Suppressor macrophage treated with lipopolysaccharide for 4 hours (primary cell): ENCODE data around the gene RBFOX2.
"Not testable (repeated sequence)": the region's sequence is repeated elsewhere in the genome, so short reads cannot be mapped to it uniquely, and the experiment has no call there.

Source experiments
- DNase-seq: peaks from one replicate; pipeline ENCODE4 v3.0.0-alpha.2; 2020

The RBFOX2 gene, protein sequence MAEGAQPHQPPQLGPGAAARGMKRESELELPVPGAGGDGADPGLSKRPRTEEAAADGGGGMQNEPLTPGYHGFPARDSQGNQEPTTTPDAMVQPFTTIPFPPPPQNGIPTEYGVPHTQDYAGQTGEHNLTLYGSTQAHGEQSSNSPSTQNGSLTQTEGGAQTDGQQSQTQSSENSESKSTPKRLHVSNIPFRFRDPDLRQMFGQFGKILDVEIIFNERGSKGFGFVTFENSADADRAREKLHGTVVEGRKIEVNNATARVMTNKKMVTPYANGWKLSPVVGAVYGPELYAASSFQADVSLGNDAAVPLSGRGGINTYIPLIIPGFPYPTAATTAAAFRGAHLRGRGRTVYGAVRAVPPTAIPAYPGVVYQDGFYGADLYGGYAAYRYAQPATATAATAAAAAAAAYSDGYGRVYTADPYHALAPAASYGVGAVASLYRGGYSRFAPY

DNA sequence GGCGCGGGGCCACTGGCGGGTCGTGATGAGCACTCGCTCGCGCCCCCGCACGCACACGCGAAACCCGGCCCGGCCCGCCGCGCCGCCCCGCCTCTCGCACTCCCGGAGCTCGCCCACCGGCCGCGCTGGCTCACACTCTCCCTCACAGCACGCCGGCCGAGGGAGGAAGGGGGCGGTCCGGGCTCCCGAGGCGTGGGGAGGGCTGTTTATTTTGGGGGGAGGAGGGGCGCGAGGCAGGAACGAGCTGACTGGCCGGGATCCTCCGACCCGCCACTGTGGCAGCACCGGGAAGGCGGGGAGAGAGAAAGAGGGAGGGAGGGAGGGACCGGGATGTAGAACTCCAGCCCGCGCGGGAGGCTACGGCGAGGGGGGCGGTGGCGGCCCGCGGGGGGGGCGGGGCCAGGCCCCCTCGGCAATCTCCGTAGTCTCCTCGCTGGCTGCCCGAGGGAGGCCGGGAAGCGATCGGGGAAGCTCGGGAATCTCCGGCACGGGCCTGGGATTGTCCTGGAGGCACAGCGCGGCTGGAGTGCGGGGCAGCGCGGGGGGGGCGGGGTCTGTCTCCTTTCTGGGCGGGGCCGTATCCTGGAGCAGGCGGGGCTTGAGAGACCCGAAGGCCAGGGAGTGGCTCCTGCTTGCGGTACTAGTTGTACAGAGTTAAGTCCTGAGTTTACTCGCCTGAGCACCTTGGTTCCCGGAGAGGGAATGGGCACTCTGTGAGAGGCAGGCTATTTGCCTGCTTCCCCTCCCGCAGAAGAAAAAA lies at the start of gene RBFOX2:
Gene RBFOX2, minus strand, starts transcription at position 179 of the 760 bp plus-strand sequence. CDS start 399 bp downstream, outside the sequence.
- DNase-seq = peak; percentile 85

DNA sequence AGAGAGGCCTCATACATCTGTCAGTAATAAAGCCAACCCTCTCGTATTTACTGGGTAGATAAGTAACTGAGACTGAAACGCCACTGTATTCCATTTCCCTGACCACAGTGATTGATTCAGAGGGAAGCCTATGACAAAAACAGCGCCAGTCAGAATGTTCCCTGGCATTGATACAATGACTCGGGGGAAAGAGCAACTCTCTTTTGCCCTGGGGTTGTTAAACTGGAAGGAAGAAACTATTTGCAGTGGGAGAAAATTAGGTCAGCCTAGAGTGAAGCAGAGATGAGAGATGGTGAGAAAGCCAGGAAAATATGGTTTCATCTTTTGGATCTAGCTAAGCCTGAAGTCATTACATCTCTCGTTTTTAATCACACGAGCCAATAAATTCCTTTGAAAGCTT lies 48.6 kb upstream of the RBFOX2 start:
- no peak for DNase-seq

DNA sequence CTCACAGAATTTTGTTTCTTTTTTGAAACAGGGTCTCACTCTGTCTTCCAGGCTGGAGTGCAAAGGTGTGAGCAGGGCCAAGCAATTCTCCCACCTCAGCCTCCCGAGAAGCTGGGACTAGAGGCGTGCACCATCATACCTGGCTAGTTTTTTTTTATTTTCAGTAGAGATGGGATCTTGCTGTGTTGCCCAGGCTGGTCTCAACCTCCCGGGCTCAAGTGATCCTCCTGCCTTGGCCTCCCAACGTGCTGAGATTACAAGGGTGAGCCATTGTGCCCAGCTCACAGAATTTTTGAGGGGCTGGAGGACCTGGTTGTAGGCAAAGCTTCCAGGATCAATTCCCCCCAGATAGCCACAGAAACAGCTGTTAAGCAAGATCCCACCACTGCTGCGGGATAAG lies 47.1 kb upstream of the RBFOX2 start:
- DNase-seq = no peak

DNA sequence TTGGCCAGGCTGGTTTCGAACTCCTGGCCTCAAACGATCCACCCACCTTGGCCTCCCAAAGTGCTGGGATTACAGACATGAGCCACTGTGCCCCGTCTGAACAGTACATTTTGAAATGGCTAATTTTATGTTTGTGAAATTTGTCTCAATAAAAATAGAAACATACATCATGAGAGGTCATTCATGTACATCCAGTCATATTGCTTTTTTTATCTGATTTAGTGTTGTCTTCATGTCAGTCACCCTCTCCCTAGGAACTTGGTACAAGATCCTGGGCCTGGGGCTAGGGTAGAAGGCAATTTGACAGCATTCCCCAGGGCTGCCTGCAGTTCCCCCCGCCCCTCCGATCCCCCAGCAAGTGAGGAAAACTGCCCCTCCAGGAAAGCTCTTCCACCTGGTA lies 46.6 kb upstream of the RBFOX2 start:
- DNase-seq = no peak

DNA sequence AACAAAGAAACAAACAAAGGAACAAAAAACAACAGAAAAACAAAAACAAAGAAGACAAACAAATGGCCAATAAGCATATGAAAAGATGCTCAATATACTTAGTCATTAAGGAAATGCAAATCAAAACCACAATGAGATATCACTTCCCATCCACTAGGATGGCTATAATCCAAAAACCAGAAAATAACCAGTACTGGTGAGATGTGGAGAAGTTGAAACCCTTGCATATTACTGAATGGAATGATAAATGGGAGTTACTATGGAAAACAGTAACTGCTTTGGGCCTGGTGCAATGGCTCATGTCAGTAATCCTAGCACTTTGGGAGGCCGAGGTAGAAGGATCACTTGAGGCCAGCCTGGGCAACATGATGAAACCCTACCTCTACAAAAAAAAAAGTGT lies 44.9 kb upstream of the RBFOX2 start:
- DNase-seq = no peak

DNA sequence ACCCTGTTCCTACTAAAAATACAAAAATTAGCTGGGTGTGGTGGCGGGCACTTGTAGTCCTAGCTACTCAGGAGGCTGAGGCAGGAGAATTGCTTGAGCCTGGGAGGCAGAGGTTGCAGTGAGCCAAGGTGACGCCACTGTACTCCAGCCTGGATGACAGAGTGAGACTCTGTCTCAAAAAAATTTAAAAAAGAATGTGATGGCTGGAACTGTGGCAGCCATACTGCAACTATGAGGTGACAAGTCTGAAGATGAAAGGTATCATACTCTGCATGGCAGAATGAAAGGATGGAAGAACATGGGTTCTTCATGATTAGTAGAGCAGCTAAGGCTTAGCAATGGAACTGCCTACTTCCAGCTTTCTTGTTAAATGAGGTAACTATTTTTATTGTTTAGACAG lies 42.0 kb upstream of the RBFOX2 start:
- not testable (repeated sequence) for DNase-seq

DNA sequence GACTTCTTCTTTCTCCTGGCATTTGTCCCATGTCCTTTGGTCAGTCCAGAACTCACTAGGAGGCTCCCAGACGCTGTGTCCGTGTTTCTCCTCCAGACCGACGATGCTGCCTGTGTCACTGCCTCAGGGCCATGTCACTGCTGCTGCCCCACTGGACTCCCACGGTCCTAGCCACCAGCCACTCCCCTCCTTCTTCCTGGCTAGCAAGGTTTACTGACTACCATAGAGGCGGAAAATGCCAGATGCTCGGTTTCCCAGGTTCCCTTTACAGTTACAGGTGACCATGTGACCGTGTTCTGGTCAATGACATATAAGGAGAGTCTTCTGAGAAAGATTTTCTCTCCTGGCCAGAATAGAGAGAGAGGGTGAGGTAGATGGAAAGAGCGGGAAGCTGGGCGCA lies 40.7 kb upstream of the RBFOX2 start:
- no peak for DNase-seq

DNA sequence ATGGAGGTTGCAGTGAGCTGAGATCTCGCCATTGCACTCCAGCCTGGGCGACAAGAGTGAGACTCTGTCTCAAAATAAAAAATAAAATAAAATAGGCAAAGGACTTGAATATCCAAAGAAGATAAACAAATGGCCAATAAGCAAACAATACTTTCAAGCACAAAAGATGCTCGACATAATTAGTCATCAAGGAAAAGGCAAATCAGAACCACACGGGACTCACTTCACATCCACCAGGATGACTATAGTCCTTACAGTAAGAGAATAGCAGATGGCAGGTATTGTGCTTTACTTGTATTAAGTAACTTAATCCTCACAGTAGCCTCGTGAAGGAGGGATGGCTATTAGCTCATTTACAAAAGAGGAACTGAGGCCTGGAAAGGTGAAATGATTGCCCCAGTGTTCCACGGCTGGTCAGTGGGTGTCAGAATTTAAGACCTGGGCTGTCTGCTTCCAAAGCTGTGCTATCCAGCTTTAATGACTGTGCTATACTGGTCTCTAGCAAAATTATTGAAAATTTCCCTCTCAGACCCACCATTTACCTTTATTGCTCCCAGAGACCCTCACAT lies 40.2 kb upstream of the RBFOX2 start:
- no peak for DNase-seq

DNA sequence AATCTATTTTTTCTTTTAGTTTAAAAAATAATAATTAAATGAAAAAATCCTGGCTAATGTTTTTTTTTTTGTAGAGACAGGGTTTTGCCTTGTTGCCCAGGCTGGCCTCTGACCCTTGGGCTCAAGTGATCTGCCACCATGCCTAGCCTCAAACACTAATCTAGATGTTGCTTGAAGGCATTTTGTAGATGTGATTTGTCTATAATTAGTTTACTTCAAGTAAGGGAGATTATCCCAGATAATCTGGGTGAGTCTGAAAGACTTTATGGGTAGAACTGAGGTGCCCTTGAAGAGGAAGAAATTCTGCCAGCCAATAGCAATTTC lies 38.6 kb upstream of the RBFOX2 start:
- DNase-seq = no peak

DNA sequence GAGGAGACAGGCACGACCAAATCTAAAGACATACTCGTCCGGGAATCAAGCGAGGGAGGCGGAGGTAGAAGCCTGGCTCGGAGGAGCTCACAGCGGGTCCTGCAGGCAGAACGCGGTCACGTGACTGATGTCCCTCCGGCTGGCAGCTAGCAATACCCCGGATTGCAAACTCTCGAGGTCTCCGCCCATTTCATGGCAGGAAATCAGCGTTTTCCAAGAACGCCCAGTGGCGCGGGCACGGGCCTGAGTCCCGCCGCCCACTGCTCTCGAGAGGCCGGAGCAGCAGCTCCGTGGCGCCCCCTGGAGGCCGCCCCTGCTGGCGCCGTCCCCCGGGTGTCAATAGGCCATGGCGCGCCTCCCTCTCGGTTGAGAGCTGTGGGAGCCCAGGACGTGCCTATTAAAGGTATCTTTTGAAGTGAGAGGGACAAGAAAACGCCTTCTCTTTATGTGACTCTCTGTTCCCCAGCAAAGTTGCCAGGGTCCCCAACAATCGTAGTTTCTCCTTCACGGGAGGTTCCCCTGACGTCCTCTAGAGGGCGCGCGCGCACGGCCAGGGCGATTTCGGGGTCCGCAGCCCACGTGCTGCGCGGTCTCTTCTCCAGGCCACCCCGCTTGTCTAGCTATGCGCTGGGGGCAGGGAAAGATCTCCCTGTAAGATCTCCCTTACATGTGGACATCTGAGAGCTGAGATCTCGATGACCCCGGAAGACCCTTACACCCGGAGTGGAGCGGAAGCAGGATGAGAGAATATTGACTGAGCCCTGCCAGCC lies 37.3 kb upstream of the RBFOX2 start:
- peak; percentile 80 for DNase-seq

DNA sequence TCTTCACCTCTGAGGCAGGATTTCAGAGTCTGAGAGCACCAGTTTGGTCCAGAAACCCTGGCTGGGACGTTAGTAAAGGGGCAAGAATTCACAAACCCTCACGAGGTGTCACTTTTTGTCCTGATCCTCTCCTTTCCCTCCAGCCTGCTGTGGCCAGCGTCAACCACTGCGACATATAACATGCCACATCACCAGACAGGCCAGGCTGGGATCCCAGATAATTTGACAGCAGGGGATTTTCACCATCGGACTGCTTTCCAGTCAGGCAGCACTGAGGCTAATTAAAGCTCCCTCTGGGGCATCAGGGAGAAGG lies 36.8 kb upstream of the RBFOX2 start:
- DNase-seq = no peak

DNA sequence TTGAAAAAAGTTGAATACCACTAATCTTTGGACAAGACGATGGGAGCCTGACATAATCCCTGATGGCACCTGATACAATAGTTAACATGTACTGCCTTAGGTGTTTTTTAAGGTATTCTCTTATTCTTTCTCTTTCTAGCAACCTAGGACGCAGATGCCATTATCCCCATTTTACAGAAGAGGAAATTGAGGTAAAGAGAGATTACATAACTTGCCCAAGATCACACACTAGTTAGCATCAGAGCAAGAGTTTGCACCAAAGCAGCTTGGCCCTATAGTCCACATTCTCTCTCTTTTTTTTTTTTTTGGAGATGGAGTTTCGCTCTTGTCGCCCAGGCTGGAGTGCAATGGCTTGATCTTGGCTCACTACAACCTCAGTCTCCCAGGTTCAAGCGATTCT lies 35.7 kb upstream of the RBFOX2 start:
- no peak for DNase-seq

DNA sequence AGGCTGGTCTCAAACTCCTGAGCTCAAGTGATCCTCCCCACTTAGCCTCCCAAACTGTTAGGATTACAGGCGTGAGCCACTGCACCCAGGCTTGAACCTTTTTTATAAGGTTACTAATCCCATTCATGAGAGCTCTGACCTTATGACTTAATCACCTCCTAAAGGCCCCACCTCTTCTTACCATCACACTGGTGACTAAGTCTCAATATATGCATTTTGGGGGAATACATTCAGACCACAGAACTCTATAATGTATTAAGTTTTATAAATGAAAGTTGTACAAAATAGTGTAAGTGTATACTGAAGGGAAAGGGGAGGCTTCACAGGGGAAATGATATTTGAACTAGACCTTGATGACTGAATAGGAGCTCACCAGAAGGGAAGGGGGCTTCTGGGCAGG lies 28.4 kb upstream of the RBFOX2 start:
- DNase-seq = no peak

DNA sequence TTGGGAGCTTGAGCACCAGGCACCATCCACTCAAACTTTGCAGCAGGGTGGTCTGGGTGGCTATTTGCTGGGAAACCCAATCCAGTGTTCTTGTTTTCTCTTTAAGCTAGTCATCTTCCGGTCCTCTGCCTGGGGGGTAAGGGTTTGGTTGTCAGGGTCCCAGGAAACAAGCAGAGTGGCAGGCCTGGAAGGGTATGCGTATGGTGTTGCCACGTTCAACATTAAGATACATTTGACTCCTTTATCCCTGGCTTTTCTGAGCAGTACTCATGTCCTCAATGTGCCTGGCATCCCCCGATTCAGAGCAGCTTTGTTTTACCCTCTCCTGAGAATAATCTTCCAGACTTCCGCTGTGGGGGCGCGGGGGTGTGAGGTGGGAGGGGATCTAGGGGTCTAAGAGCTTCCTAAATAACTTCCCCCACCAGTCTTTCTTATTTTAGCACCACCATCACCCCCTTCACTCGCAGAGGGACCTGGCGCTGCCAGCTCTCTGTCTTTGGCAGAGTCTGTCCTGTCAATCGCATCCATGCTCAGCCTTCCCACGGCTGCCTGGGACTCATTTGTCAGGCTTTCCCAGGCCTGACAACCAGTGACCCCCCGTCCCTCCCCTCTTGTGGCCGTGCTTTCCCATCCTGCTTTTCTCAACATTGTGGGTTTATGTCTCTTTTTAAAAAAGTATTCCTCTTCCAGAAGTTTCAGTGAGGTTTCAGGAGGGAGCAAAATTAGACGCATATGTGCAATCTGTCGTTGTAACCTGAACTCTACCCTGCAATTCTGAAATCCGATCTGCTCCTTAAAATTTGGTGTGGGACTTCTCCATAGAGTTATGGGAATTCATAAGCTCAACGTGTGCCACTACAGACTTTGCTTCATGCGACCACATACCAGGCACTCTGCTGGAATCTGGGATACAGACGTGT lies 27.0 kb upstream of the RBFOX2 start:
- DNase-seq = no peak

DNA sequence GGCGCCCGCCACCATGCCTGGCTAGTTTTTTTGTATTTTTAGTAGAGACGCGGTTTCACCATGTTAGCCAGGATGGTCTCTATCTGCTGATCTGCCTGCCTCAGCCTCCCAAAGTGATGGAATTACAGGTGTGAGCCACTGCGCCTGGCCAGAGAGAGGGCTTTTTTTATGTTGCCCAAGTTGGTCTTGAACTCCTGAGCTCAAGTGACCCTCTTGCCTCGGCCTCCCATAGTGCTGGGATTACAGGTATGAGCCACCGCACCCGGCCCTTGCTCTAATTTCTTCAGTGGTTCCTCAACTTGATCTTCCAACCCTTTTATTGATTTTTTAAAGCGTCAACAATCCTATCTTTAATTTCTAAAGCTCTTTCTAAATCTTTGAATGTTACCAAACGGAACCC lies 25.8 kb upstream of the RBFOX2 start:
- not testable (repeated sequence) for DNase-seq

DNA sequence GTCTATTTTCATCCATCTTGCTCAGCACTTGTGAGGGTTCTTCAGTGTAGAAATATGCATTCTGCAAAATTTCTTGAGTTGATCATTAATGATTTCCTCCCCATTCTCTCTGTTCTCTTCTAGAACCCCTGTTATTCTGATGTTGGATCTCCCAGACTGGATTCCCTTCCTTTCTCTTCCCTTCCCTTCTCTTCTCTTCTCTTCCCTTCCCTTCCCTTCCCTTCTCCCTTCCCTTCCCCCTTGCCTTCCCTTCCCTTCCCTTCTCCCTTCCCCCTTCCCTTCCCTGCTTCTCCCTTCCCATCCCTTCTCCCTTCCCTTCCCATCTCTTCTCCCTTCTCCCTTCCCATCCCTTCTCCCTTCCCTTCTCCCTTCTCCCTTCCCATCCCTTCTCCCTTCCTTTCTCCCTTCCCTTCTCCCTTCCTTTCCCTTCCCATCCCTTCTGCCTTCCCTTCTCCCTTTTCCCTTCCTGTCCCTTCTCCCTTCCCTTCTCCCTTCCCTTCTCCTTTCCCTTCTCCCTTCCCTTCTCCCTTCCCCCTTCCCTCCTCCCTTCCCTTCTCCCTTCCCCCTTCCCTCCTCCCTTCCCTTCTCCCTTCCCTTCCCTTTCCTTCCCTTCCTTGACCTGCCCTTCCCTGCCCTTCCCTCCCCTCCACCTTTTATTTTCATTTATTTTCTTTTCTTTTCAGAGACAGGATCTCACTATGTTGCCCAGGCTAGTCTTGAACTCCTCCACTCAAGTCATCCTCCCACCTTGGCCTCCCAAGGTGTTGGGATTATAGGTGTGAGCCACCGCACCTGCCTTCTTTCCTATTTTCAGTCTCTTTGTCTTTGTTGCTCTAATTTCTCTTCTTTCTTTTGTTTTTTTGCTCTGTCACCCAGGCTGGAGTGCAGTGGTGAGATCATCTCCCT lies 24.9 kb upstream of the RBFOX2 start:
- DNase-seq = no peak

DNA sequence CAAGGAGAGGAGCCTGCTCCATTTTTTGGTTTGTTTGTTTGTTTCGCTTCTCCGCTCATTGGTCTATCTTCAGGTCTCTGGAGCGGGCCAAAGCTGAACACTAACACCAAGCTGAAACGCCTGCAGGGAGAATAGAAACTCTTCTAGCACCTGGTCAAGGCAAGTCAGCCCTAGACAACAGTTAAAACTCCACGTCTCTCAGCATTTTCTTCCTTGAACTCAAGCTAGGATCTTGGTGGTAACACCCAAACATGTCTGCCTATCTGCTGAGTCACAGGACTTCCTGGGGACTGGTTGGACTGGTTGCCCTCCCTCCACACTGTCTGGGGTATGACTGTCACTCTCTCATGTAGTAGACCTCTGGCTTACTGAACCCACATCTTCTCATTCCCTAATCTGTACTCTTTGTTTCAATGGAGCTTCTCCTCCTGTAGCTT lies 23.9 kb upstream of the RBFOX2 start:
- peak; percentile 7 for DNase-seq

DNA sequence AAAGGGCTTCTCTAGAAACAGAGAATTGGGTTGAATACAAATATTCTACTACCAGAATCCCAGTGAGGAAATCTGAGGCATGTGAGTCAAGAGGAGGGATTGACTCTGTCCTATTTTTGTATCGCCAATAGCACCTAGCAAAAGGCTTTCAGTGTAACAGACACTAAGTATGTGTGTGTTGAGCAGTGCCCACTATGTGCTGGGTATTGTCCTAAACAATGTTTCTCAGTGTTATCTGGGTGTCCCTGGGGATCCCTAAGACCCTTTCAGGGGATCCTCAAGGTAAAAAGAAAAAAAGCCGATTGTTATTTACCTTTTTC lies 21.0 kb upstream of the RBFOX2 start:
- no peak for DNase-seq

DNA sequence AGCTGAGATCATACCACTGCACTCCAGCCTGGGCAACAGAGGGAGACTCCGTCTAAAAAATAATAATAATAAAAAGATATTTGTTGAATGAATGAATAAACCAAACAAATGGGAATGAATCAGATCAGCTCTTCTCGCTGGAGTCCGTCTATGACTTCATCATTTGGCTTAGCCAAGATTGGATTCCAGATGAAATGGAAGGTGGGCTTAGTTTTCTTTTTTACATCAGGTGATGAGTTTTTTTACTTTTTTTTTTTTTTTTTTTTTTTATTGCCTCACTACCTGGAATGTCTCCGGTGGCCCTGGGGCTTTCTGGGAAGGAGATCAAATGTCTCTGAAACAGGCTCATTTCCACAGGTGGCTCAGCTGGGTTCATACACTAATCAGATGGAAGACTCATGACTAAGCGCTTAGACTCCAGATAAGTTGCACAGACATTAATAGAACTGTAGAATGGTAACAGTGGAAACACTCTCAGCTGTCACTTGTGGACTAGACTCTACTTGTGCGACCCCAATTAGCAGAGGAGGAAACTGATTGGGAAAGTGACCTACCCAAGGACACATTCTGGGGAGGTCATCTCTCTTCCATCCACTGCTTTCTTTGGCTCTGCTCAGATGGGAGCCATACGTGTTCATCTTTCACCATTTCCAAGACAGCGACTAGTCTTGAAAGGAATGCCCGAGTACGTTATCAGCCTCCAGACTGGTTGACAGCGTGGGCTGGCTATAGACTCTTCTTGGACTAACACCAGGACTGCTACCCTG lies 20.5 kb upstream of the RBFOX2 start:
- no peak for DNase-seq

DNA sequence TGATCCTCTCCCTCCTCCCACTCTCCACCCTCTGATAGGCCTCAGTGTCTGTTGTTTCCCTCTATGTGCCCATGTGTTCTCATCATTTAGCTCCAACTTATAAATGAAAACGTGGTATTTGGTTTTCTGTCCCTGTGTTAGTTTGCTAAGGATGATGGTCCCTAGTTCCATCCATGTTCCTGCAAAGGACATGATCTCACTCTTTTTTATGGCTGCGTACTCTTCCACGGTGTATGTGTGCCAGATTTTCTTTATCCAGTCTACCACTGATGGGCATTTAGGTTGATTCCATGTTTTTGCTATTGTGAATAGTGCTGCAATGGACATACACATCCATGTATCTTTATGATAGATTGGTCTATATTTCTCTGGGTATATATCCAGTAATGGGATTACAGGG lies 15.9 kb upstream of the RBFOX2 start:
- not testable (repeated sequence) for DNase-seq

DNA sequence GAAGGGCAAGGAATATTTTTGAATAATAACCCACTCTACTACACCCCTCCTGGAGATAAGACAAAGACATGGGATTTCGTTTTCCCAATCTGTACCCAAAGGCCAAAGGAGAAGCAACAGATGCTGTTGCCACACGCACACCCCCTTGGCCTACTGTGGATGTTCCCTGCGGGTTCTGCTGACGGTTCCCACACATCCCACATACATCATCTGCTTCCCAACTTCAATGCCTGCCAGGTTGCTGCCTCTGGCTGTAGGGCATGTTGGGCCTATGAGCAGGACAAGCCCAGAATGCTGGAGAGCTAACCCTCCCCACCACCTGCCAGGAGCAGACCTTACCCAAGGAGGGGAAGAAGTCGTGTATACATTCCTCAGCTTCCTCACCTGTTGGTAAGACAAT lies 13.6 kb upstream of the RBFOX2 start:
- no peak for DNase-seq
